ENCODE measurements around the gene BAG5.
A peak's percentile ranks its signal among the peaks of the same experiment; 100 is the strongest.
"Not testable (repeated sequence)": the region's sequence is repeated elsewhere in the genome, so short reads cannot be mapped to it uniquely, and the experiment has no call there.

BAG5 gene

GRCh38 chr14:103562429-103563225 lies at the start of gene BAG5, which contains the start of gene COA8:
Gene BAG5 (minus strand): TSS chr14:103562657. CDS start chr14:103561164, 1,493 bp downstream.
Gene COA8 (plus strand): TSS chr14:103562960. CDS start chr14:103563002, 42 bp downstream.
- peak; percentile 80 to 82 for DNase-seq

- no peak for DNase-seq
Measured at GRCh38 chr14:103611215-103611614, 48.8 kb upstream of the BAG5 start.

- not testable (repeated sequence) for DNase-seq
Measured at GRCh38 chr14:103609081-103609480, 46.6 kb upstream of the BAG5 start.

- DNase-seq: no peak
Measured at GRCh38 chr14:103607822-103608221, 45.4 kb upstream of the BAG5 start.

GRCh38 chr14:103606963-103607668 lies 44.7 kb upstream of the BAG5 start:
- peak; percentile 24 to 25 for DNase-seq

- DNase-seq: no peak
Measured at GRCh38 chr14:103604620-103605019, 42.2 kb upstream of the BAG5 start.

GRCh38 chr14:103600503-103600902 lies 38.0 kb upstream of the BAG5 start:
- no peak for DNase-seq

- no peak for DNase-seq
Measured at GRCh38 chr14:103597623-103598377, 35.3 kb upstream of the BAG5 start.

GRCh38 chr14:103594265-103594664 lies 31.8 kb upstream of the BAG5 start:
- DNase-seq: no peak

GRCh38 chr14:103593577-103593976 lies 31.1 kb upstream of the BAG5 start:
- no peak for DNase-seq

- no peak for DNase-seq
Measured at GRCh38 chr14:103584326-103584915, 22.0 kb upstream of the BAG5 start.

- no peak for DNase-seq
Measured at GRCh38 chr14:103581954-103582703, 19.7 kb upstream of the BAG5 start.

- DNase-seq: no peak
Measured at GRCh38 chr14:103581206-103581605, 18.7 kb upstream of the BAG5 start.

GRCh38 chr14:103578401-103579075 lies 16.1 kb upstream of the BAG5 start:
- no peak for DNase-seq

GRCh38 chr14:103576371-103577024 lies 14.0 kb upstream of the BAG5 start:
- DNase-seq: no peak

- no peak for DNase-seq
Measured at GRCh38 chr14:103574707-103575285, 12.3 kb upstream of the BAG5 start.

- no peak for DNase-seq
Measured at GRCh38 chr14:103574104-103574503, 11.6 kb upstream of the BAG5 start.

GRCh38 chr14:103569408-103569807 lies 7.0 kb upstream of the BAG5 start:
- no peak for DNase-seq

GRCh38 chr14:103568952-103569351 lies 6.5 kb upstream of the BAG5 start:
- DNase-seq: no peak

GRCh38 chr14:103563844-103564505 lies 1.5 kb upstream of the BAG5 start:
- DNase-seq: no peak

Data from activated CD4-positive, alpha-beta T cell treated with anti-CD3 and anti-CD28 coated beads, Interleukin-2, amount 50 U/mL, for 4 hours (primary cell).